Muscle layer of colon (tissue), 2 donors: ENCODE results near the gene TENM4.

Source experiments
- H3K27ac ChIP-seq: one replicate; pipeline ENCODE4 v1.7.0; 2013; ENCODE audit warnings: low read depth, mild to moderate bottlenecking, low read length, moderate library complexity
- H3K27me3 ChIP-seq, 2 donors: one replicate each; pipeline ENCODE4 v1.7.0; 2013; ENCODE audit warnings: low read length in 2 of 2, mild to moderate bottlenecking in 2 of 2; ENCODE audit not compliant: insufficient read depth in 2 of 2, control insufficient read depth in 1 of 2
- H3K36me3 ChIP-seq: one replicate; pipeline ENCODE4 v1.7.0; 2013; ENCODE audit warnings: mild to moderate bottlenecking, low read length; ENCODE audit not compliant: insufficient read depth
- H3K4me1 ChIP-seq: one replicate; pipeline ENCODE4 v1.7.0; 2013; ENCODE audit warnings: mild to moderate bottlenecking, low read length; ENCODE audit not compliant: insufficient read depth
- H3K4me3 ChIP-seq, 2 donors: one replicate each; pipeline ENCODE4 v1.7.0; 2013; ENCODE audit warnings: low read length in 2 of 2, low read depth in 1 of 2, mild to moderate bottlenecking in 1 of 2, moderate library complexity in 1 of 2
- H3K9ac ChIP-seq: one replicate; pipeline ENCODE4 v1.7.0; 2013; ENCODE audit warnings: low read length
- H3K9me3 ChIP-seq: one replicate; pipeline ENCODE4 v1.7.0; 2013; ENCODE audit warnings: mild to moderate bottlenecking, low read length
- donor health status: abdominal sarcoma.
- donor health status: Adenocarcinoma of cecum.

TENM4 gene

DNA sequence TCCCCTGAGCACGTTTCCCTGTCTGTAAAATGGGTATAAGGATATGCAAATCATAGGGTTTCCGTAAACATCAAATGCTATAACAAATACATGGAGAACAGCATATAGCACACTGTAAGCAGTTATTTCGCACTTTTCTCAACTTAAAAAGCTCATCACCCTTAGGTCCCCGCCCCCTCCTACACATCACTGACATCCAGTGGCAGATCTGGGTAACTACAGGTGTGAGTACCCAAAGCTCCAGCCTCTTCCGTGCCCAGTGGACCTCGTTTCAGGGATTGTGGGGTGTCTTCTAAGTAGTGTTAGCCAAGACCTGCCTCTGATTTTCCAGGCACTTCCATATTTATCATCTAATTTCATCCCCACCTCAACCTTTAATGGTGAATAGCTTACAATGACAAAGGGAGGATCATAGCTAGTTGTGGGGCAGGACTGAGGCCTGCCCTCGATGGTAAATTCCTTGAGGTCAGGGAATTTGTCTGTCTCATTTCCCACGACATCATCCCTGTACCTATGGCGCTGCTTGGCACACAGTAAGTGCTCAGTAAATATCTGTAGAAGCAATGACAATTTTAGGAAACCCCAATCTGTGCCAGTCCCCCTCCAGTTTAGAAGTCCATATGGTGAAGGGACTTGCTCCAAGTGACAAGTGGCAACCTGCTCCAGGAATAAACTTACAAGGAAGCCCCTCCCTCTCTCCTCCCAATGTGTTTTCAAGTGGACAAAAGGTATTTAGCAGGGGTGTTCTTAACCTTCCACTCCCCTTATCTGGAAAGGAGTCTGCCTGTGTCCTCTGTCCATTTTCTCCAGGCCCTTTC lies 340.5 kb downstream of the TENM4 start:
- Histone ChIP-seq H3K4me3 (no peak overlapping the region), H3K9ac (no peak overlapping the region), H3K9me3 (no peaks in the 10 kb centered on the region), H3K27me3 (no peaks in the 10 kb centered on the region), H3K27ac (no peak overlapping the region), H3K4me1 (no peaks in the 10 kb centered on the region), H3K36me3 (no peaks in the 10 kb centered on the region)

DNA sequence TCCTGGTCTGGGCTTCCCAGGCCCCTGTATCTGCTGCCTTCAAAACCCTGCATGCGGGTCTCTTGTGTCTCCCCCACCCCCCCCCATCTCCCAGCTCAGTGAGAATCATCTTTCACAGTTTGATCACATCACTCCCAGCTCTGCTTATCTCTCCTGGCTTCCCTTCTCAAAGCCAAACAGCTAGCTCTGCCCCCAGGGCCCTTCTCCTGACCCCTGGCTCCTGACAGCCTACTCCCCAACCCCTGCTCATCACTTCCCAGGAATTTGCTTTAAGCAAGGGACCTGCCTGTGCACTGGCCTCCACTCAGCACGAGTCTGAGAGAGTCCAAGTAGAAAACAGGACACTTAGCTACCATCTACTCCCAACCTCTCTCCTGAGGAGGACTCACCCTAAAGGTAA lies 342.7 kb downstream of the TENM4 start:
- no peak overlapping the region for H3K9ac ChIP-seq
- H3K4me3 ChIP-seq, result no peak overlapping the region
- no peaks in the 10 kb centered on the region for H3K27me3 ChIP-seq
- H3K36me3 ChIP-seq, result no peaks in the 10 kb centered on the region
- no peaks in the 10 kb centered on the region for H3K9me3 ChIP-seq
- no peaks in the 10 kb centered on the region for H3K4me1 ChIP-seq
- H3K27ac ChIP-seq, result no peak overlapping the region

DNA sequence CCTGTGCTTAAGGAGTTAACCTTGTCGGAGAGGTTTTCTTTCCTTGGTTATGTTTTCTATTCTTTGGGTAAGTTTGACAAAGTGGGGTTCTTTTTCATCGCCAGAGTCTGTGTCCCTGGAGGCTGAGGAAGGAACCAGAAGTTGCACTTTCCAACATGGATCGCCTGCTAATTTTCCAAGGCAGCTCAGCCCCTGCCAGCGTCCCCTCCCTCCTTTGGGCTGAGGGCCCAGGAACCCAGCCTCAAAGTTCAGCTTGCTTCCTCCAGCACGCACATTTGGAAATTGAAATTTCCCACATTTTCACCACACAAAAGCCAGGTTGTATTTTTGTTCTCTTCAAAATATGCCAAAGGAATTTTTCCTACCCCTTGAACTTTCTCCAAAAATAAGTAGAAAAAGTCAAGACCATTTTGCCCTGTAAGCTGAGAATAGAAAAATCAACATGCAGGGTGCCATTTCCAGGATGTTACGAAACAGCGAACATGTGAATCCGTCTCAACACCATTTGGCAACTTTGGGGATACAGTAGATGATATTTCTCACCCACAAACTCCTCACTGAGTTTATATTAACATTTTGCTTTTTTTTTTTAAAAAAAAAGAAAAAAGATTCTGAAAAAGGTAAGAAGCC lies 343.5 kb downstream of the TENM4 start:
- H3K9me3 ChIP-seq, result no peaks in the 10 kb centered on the region
- no peaks in the 10 kb centered on the region for H3K4me1 ChIP-seq
- H3K27ac ChIP-seq, result no peak overlapping the region
- H3K27me3 ChIP-seq, result no peaks in the 10 kb centered on the region
- no peak overlapping the region for H3K4me3 ChIP-seq
- H3K9ac ChIP-seq, result no peak overlapping the region
- H3K36me3 ChIP-seq, result no peaks in the 10 kb centered on the region

DNA sequence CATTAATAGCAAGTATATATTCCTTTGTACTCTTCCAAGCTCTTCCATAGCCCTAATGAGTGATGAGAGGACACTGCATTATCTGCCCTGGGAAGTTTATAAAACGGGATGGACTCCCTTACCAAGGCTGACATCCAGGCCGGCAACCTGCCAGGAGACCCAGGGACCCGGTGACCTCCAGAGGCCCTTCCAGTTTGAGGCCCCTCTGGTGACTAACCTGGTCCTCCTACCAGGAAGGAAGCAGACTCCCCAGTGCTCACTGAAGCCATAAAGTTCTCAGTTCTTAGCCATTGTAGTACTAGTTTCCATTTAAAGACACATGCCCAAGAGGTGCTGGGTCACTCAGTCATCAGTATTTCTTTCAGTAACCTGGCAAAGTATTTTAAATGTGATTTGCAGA lies 345.4 kb downstream of the TENM4 start:
- no peaks in the 10 kb centered on the region for H3K9me3 ChIP-seq

DNA sequence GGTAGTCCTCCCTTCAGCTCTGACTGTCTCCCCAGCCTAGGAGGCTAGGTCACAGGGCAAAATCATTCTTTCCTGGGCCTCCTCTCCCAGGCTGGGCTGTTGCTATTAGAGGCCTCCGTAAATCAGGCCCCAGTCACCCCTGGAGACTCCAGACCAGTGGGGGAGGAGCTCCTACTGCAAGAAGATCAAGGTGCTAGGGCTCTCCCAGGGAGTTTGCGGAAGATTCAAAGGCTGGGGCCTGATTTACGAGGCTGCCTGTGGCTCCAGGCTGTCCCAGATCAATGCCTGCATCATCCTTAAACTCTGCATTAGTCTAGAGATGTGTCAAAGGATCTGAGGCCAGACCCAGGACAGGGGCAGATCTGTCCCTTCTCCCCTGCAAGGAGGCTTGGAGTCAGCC lies 346.2 kb downstream of the TENM4 start:
- H3K9ac ChIP-seq, result no peak overlapping the region
- H3K4me1 ChIP-seq, result no peaks in the 10 kb centered on the region
- H3K9me3 ChIP-seq, result no peaks in the 10 kb centered on the region
- no peak overlapping the region for H3K4me3 ChIP-seq
- H3K27me3 ChIP-seq, result no peaks in the 10 kb centered on the region
- H3K36me3 ChIP-seq, result no peaks in the 10 kb centered on the region
- H3K27ac ChIP-seq, result no peak overlapping the region

More for the DNA sequence above, 345.4 kb downstream of the TENM4 start:
- no peaks in the 10 kb centered on the region for H3K27me3 ChIP-seq
- H3K36me3 ChIP-seq, result no peaks in the 10 kb centered on the region
- no peaks in the 10 kb centered on the region for H3K4me1 ChIP-seq
- H3K4me3 ChIP-seq, result no peak overlapping the region
- no peak overlapping the region for H3K9ac ChIP-seq
- H3K27ac ChIP-seq, result no peak overlapping the region

DNA sequence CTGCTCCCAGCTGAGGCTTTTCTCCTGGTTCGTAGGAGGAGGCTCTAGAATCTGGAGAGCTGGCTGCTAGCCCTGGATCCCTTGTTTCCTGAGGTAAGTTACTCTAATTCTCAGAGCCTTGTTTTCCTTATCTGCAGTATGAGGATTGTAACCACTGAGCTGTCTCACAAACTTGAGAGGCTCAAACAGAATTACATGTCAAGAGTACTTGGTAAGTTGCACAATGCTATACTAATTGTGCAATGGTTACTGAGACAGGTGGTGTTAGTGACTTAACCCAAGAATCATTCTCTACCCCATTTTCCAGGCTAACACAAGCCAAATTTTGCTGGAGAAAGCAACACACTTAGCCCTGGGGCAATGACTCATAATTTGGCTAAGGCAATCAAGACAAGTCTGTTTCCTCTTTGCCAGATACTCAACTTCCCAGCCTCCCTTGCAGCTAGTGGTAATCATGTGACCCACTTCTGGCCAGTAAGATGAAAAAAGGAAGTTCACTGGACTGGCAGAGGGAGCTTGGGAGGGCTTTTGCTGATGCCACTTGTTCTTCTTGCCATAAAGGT lies 348.0 kb downstream of the TENM4 start:
- Histone ChIP-seq H3K27me3 (no peaks in the 10 kb centered on the region), H3K4me3 (no peak overlapping the region), H3K27ac (no peak overlapping the region), H3K9ac (no peak overlapping the region), H3K4me1 (peaks cover 7% of the 10 kb centered on the region), H3K9me3 (no peaks in the 10 kb centered on the region), H3K36me3 (no peaks in the 10 kb centered on the region)

DNA sequence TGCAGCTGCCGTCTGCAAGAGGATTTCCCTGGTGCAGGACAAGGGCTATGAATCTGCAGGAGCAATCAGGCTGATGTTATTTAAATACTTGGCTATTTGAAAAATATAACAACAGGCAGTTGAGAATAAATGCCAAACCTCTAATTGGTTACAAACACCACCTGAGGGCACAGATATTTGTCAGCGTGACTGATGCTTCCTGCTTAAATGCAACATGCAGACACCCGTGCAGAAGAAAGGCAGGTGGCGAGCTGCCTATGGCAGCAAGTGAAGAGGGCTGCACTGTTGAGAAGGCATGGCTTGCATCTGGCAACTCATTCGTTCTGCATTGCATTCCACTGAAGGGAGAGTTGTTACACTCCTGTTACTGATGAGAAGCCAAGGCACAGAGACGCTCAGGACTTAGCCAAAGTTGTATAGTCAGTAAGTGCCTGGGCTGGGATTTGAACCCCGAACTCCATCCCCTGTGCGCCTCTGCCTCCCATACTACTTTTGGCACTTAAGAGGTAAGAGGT lies 350.6 kb downstream of the TENM4 start:
- H3K9ac ChIP-seq, result no peak overlapping the region
- peaks cover 17% of the 10 kb centered on the region for H3K4me1 ChIP-seq
- H3K27ac ChIP-seq, result no peak overlapping the region
- H3K9me3 ChIP-seq, result no peaks in the 10 kb centered on the region
- no peaks in the 10 kb centered on the region for H3K36me3 ChIP-seq
- H3K4me3 ChIP-seq, result no peak overlapping the region
- H3K27me3 ChIP-seq, result no peaks in the 10 kb centered on the region

DNA sequence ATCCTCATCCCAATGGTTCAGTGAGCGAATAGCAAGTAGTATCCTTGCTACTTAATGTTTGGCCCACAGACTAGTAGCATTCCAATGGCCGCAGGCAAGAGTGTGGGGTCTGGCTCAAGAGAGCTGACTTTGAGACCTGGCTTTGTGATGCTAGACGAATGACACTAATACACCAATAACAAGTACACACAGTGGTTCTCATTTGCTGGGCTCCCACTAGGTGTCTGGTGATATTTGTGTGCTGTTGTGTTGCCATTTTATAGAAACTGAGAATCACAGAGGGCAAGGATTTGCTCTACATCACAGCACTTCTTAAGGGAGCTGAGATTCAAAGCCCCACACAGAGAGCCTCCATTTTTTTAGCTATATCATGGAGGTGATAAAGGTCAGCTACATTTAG lies 351.2 kb downstream of the TENM4 start:
- Histone ChIP-seq H3K4me3 (no peak overlapping the region), H3K9ac (no peak overlapping the region), H3K27ac (no peak overlapping the region), H3K4me1 (peaks cover 17% of the 10 kb centered on the region), H3K27me3 (no peaks in the 10 kb centered on the region), H3K36me3 (no peaks in the 10 kb centered on the region), H3K9me3 (no peaks in the 10 kb centered on the region)

DNA sequence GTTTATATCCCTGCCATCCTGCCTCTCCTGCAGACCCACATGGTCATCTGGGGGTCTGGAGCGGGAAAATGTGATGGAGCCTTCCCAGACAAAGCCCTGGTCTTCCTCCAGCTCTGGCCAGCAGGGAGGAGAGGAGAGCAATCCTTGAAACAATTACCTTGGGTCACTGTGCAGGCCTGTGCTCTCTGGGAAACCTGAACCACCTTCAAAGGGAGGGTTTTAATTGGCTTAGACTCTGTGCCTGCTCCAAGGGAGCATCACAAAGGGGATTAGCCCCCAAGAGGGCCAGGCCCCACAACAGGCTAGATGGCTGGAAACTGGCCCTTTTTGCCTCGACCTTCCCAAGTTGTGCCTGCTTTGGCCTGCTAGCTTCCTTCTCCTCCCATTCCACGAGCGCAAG lies 351.9 kb downstream of the TENM4 start:
- no peak overlapping the region for H3K9ac ChIP-seq
- no peak overlapping the region for H3K27ac ChIP-seq
- no peaks in the 10 kb centered on the region for H3K36me3 ChIP-seq
- H3K4me1 ChIP-seq, result peaks cover 17% of the 10 kb centered on the region
- H3K27me3 ChIP-seq, result no peaks in the 10 kb centered on the region
- no peaks in the 10 kb centered on the region for H3K9me3 ChIP-seq
- no peak overlapping the region for H3K4me3 ChIP-seq

DNA sequence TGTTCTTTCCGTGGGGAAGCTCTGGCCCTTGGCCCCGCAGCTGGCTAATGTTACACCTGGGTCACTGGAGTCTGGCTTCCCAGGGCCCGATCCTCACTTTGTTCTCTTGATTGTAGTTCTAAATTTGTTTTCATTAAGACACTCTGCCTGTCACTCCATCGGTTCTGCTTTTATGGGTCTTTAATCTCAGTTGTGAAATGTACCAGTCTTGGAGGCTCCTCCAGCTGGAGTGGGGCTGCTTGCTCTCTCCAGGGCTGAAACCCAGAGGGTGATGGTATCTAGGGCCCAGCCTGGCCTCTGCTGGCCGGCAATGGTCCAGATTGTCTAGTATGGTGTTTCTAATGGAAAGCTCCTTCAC lies 352.9 kb downstream of the TENM4 start:
- H3K9ac ChIP-seq, result no peak overlapping the region
- no peaks in the 10 kb centered on the region for H3K27me3 ChIP-seq
- H3K4me1 ChIP-seq, result peaks cover 17% of the 10 kb centered on the region
- no peaks in the 10 kb centered on the region for H3K36me3 ChIP-seq
- H3K9me3 ChIP-seq, result no peaks in the 10 kb centered on the region
- no peak overlapping the region for H3K27ac ChIP-seq
- no peak overlapping the region for H3K4me3 ChIP-seq

DNA sequence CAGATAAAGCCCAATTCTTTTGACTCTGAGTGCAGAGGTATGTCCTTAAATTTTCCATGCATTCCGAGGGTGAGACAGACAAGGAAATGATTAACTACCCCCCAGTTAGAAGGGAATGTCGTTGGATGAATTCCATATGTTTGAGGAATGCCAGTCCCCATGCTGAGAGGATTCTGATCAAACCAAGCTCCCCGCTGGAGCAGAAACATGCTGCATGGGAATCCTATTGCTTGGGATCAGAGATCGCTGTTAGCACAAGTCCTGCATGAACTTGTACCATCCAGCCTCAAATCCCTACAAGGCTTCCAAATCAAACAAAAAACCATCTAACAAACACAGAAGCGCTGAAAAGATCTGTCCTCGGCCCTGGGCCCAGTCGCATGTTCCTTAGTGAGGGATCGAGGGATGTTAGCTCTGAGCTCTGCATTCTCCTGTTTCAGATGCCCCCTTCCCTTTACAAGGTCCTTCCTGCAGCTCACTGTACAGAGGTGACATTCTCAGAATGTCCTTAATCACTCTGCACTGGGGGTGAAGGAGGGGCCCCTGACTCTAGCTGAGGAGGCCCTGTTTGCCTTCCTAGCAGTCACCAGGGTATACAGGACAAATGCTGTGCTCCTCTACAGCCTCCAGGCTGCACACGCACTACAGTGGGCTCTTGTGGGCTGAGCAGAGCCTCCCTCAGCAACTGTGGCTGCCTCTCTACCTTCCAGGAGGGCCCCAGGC lies 353.4 kb downstream of the TENM4 start:
- no peak overlapping the region for H3K9ac ChIP-seq
- H3K4me1 ChIP-seq, result peaks cover 17% of the 10 kb centered on the region
- no peaks in the 10 kb centered on the region for H3K9me3 ChIP-seq
- no peak overlapping the region for H3K27ac ChIP-seq
- no peak overlapping the region for H3K4me3 ChIP-seq
- no peaks in the 10 kb centered on the region for H3K27me3 ChIP-seq
- no peaks in the 10 kb centered on the region for H3K36me3 ChIP-seq
